ENCODE data around the gene SLC22A13. TPM values are rescaled to one million over a fixed set of nuclear protein-coding genes. Genes with fewer than 3 reads are reported as not detected.

The SLC22A13 gene
- total RNA-seq, 6 experiments from 2014 or later: 0.17 to 0.30 (median 0.20) TPM; not detected in 1

DNA sequence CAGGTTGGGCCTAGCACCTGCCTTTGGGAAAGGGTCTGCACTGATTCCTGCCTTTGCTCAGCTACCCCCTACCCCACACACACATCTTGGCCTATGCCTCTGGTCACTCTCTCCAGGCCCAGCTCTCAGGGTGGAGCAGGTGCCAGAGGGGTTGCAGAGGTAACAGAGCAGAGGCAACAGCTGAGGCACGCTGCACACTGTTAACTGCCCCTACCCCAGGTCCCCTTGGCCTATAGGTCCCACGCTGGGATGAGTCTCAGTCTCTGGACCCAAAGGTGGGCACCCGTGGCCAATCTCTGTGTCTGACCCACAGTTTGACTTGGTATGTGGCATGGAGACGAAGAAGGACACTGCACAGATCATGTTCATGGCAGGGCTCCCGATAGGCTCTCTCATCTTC, 41.3 kb downstream of the SLC22A13 start:
- Mint-ChIP-seq H3K4me1 (ENCODE audit: low read depth) (no peaks in the 10 kb centered on the region; the same call in 1 of the 2 replicates), H3K9me3 (no peaks in the 10 kb centered on the region), H3K4me3 (no peak overlapping the region), H3K36me3 (ENCODE audit: low read depth) (no peaks in the 10 kb centered on the region), H3K27ac (no peak overlapping the region), H3K27me3 (ENCODE audit: insufficient read depth) (peaks cover 19% of the 10 kb centered on the region)
- TF ChIP-seq CTCF (IDR thresholded peaks at IDR 0.05): no peak
- DNase-seq: no peak

- no peaks in the 10 kb centered on the region for H3K36me3 Mint-ChIP-seq (ENCODE audit: low read depth)
- no peak overlapping the region for H3K27ac Mint-ChIP-seq
- peaks cover 19% of the 10 kb centered on the region for H3K27me3 Mint-ChIP-seq (ENCODE audit: insufficient read depth)
- no peak overlapping the region for H3K4me3 Mint-ChIP-seq
- TF ChIP-seq CTCF (IDR thresholded peaks at IDR 0.05): no peak
- H3K9me3 Mint-ChIP-seq: no peaks in the 10 kb centered on the region
- no peak for DNase-seq
- no peaks in the 10 kb centered on the region; the same call in 1 of the 2 replicates for H3K4me1 Mint-ChIP-seq (ENCODE audit: low read depth)
Measured at GRCh38 chr3:38307599-38307998, 42.0 kb downstream of the SLC22A13 start.

GRCh38 chr3:38308456-38308855, 42.8 kb downstream of the SLC22A13 start:
- no peak for TF ChIP-seq CTCF (IDR thresholded peaks at IDR 0.05)
- Mint-ChIP-seq H3K4me3 (no peak overlapping the region), H3K9me3 (no peaks in the 10 kb centered on the region), H3K27me3 (ENCODE audit: insufficient read depth) (peaks cover 23% of the 10 kb centered on the region), H3K4me1 (ENCODE audit: low read depth) (no peaks in the 10 kb centered on the region; the same call in 1 of the 2 replicates), H3K27ac (no peak overlapping the region), H3K36me3 (ENCODE audit: low read depth) (no peaks in the 10 kb centered on the region)
- no peak for DNase-seq

DNA sequence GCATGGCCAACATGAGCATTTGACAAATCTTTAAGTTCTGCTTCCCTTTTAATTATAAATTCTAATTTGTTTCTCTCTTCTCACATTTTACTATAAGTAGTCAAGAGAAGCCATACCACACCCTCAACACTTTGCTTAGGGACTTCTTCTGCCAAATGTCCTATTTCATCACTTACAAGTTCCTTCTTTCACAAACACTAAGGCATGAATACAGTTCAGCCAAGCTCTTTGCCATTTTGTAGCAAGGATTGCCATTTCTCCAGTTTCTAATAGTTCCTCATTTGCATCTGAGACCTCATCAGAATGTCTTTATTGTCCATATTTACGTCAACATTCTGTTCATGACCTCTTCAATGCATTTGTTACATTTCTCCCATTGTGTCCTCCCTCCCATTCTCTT, 45.9 kb downstream of the SLC22A13 start:
- TF ChIP-seq CTCF (IDR thresholded peaks at IDR 0.05): no peak
- H3K27ac Mint-ChIP-seq: no peak overlapping the region
- H3K36me3 Mint-ChIP-seq (ENCODE audit: low read depth): no peaks in the 10 kb centered on the region
- no peaks in the 10 kb centered on the region for H3K9me3 Mint-ChIP-seq
- no peaks in the 10 kb centered on the region for H3K4me1 Mint-ChIP-seq (ENCODE audit: low read depth)
- H3K4me3 Mint-ChIP-seq: no peak overlapping the region
- H3K27me3 Mint-ChIP-seq (ENCODE audit: insufficient read depth): peaks cover 28% of the 10 kb centered on the region
- no peak for DNase-seq

- Mint-ChIP-seq H3K27ac (no peak overlapping the region), H3K9me3 (no peaks in the 10 kb centered on the region)
Measured at GRCh38 chr3:38311941-38312340, 46.3 kb downstream of the SLC22A13 start.

More at GRCh38 chr3:38311941-38312340, 46.3 kb downstream of the SLC22A13 start:
- no peak for TF ChIP-seq CTCF (IDR thresholded peaks at IDR 0.05)
- no peak for DNase-seq
- H3K4me1 Mint-ChIP-seq (ENCODE audit: low read depth): no peaks in the 10 kb centered on the region
- H3K4me3 Mint-ChIP-seq: no peak overlapping the region
- peaks cover 28% of the 10 kb centered on the region for H3K27me3 Mint-ChIP-seq (ENCODE audit: insufficient read depth)
- H3K36me3 Mint-ChIP-seq (ENCODE audit: low read depth): no peaks in the 10 kb centered on the region

All from HFFc6 (cell line).